K562 (cell line): ENCODE results near the gene LAMB4. TPM values are rescaled to one million over a fixed set of nuclear protein-coding genes. Genes with fewer than 3 reads are reported as not detected.
A peak's percentile ranks its signal among the peaks of the same experiment; 100 is the strongest.

ENCODE experiments used
- ARID1B ChIP-seq: fragments of 450-650 bp; IDR thresholded peaks from 2 replicates; pipeline ENCODE4 v1.6.1; 2016; ENCODE audit warnings: antibody characterized with exemption, mild to moderate bottlenecking, inconsistent platforms
- CREB3 ChIP-seq: fragments of 450-650 bp; conservative IDR thresholded peaks from 2 replicates; pipeline ENCODE4 v1.6.1; 2016; ENCODE audit warnings: missing genetic modification characterization, low read depth, mild to moderate bottlenecking, missing compliant biosample characterization, moderate library complexity
- HNRNPUL1 ChIP-seq: fragments of 200-400 bp; formaldehyde crosslinking; IDR thresholded peaks from 2 replicates; pipeline ENCODE4 v1.6.1; 2017; ENCODE audit warnings: low read length
- HOXB6 ChIP-seq: fragments of 250-450 bp; sonication (Bioruptor Pico); IDR thresholded peaks from 2 replicates; pipeline ENCODE4 v1.5.1; 2022; ENCODE audit warnings: mild to moderate bottlenecking, borderline replicate concordance
- KDM1A ChIP-seq, 2 experiments: fragments of 450-650 bp; IDR thresholded peaks; 2 replicates each; pipeline ENCODE4 v1.6.1; 2016; ENCODE audit warnings: mild to moderate bottlenecking in 2 of 2
- MLLT1 ChIP-seq, 2 experiments: fragments of 450-650 bp; IDR thresholded peaks; 2 replicates each; pipeline ENCODE4 v1.6.1; 2016
- MTA3 ChIP-seq: fragments of 450-650 bp; formaldehyde crosslinking; IDR thresholded peaks from 2 replicates; pipeline ENCODE4 v1.6.1; 2017; ENCODE audit warnings: mild to moderate bottlenecking, borderline replicate concordance
- POLR2G ChIP-seq: fragments of 200-400 bp; formaldehyde crosslinking; IDR thresholded peaks from 2 replicates; pipeline ENCODE4 v1.6.1; 2017; ENCODE audit warnings: low read depth, mild to moderate bottlenecking, antibody characterized with exemption, low read length, moderate library complexity
- SRF ChIP-seq, 2 experiments: fragments of 250-450, 450-650 bp in 1 of 2; sonication (Bioruptor Pico) in 1 of 2; sonication (generic) in 1 of 2; formaldehyde crosslinking; IDR thresholded peaks; 2 replicates each; pipeline versions ENCODE4 v1.5.0 to v1.5.1; 2020 to 2022; ENCODE audit warnings: mild to moderate bottlenecking in 1 of 2, missing genetic modification reagents in 1 of 2
- TAF1 ChIP-seq: IDR thresholded peaks from 2 replicates; pipeline ENCODE4 v1.6.1; 2011; ENCODE audit warnings: mild to moderate bottlenecking, low read length, moderate library complexity; ENCODE audit not compliant: insufficient read depth, control insufficient read depth, severe bottlenecking; ENCODE audit errors: extremely low read depth
- THRA ChIP-seq: fragments of 450-650 bp; IDR thresholded peaks from 2 replicates; pipeline ENCODE4 v1.6.1; 2017; ENCODE audit warnings: mild to moderate bottlenecking, moderate library complexity
- THRB ChIP-seq: fragments of 450-650 bp; formaldehyde crosslinking; conservative IDR thresholded peaks from 2 replicates; pipeline ENCODE4 v1.4.0; 2022; ENCODE audit warnings: mild to moderate bottlenecking, missing genetic modification characterization
- ZFP1 ChIP-seq: fragments of 450-650 bp; formaldehyde crosslinking; IDR thresholded peaks from 2 replicates; pipeline ENCODE4 v1.4.0; 2020; ENCODE audit warnings: mild to moderate bottlenecking, mixed read lengths
- ZNF395 ChIP-seq: fragments of 200-800 bp; sonication (Bioruptor generic); IDR thresholded peaks from 2 replicates; pipeline ENCODE4 v1.6.1; 2017; ENCODE audit warnings: missing genetic modification characterization, missing compliant biosample characterization
- ZNF449 ChIP-seq: fragments of 250-450 bp; sonication (Bioruptor Pico); IDR thresholded peaks from 2 replicates; pipeline ENCODE4 v1.8.0; 2022; ENCODE audit warnings: moderate library complexity, mild to moderate bottlenecking, inconsistent platforms
- ZNF766 ChIP-seq: fragments of 200-800 bp; sonication (Bioruptor generic); conservative IDR thresholded peaks from 2 replicates; pipeline ENCODE4 v1.6.1; 2016; ENCODE audit warnings: missing genetic modification characterization, missing compliant biosample characterization
- polyA plus RNA-seq, 8 experiments: library from polyadenylated mRNA; depleted of rRNA in 4 of 8; stranded (reverse) in 5 of 8; unstranded in 3 of 8; fragments of >200 nt; fragmentation: Nextera tagmentation in 2 of 8; fragmentation: Illumina TruSeq in 1 of 8; extraction: Ambion mirVana in 2 of 8; extraction: Trizol in 1 of 8; gene quantifications; 2 replicates each; pipeline versions ENCODE4 v1.2.1 to v1.2.3, GENCODE V29; 2011 to 2014; ENCODE audit warnings: inconsistent platforms in 1 of 8, missing spikeins in 1 of 8
- total RNA-seq, 7 experiments: library from RNA; depleted of rRNA in 6 of 7; stranded (reverse); fragments of >200 nt in 6 of 7; fragmentation: Illumina TruSeq in 2 of 7; extraction: Trizol in 2 of 7; gene quantifications; 2 replicates each; pipeline versions ENCODE4 v1.2.1 to v1.2.3, GENCODE V29; 2011 to 2021; ENCODE audit warnings: low replicate concordance in 1 of 7

Gene LAMB4
- total and polyA plus RNA-seq, 9 of the 15 experiments (the other 6 are each of a cell fraction or from before 2014, with no cell fraction given): 0.06 to 0.13 (median 0.07) TPM; not detected in 6

GRCh38 chr7:108012499-108013430 lies 117.4 kb downstream of the LAMB4 start (continued):
- 0 out of 2 replicates have a peak, but pooled peaks have one; percentile 37 for TF ChIP-seq CREB3
- TF ChIP-seq ZNF449 (CRISPR knock-in tag): no peak
- TF ChIP-seq MLLT1 (IDR thresholded peaks at IDR 0.05): peak; percentile 29 to 47; a peak in 1 of 4 replicates
- no peak for TF ChIP-seq POLR2G
- peak; percentile 69; the same call in 1 of the 2 replicates for TF ChIP-seq ZNF766 (CRISPR knock-in tag)
- TF ChIP-seq HOXB6 (CRISPR knock-in tag): no peak
- TF ChIP-seq ARID1B: peak; percentile 98
- TF ChIP-seq SRF (CRISPR knock-in tag; IDR thresholded peaks at IDR 0.05): peak in 1 of 2 experiments; percentile 52; a peak in 1 of 4 replicates
- TF ChIP-seq ZNF395 (CRISPR knock-in tag): peak; percentile 60; the same call in 1 of the 2 replicates
- no peak for TF ChIP-seq HNRNPUL1
- TF ChIP-seq THRA: no peak
- TF ChIP-seq ZFP1 (CRISPR knock-in tag): no peak
- peak; percentile 87 for TF ChIP-seq MTA3
- TF ChIP-seq KDM1A (IDR thresholded peaks at IDR 0.05): peak; percentile 99
- no peak for TF ChIP-seq THRB (CRISPR knock-in tag)
- TF ChIP-seq TAF1: no peak
